Loucy (cell line): Measurements from ENCODE around the gene TECRL.

ENCODE experiments used
- CTCF ChIP-seq: fragments of 200-600 bp; sonication (generic); conservative IDR thresholded peaks from 2 replicates; pipeline ENCODE4 v1.5.1; 2014; ENCODE audit warnings: mild to moderate bottlenecking, antibody characterized with exemption, low read length
- EZH2phosphoT487 ChIP-seq: fragments of 200-600 bp; IDR thresholded peaks from 2 replicates; pipeline ENCODE4 v1.6.1; 2018; ENCODE audit warnings: antibody characterized with exemption, mild to moderate bottlenecking, moderate library complexity, borderline replicate concordance

GRCh38 chr4:64399313-64400109 is 9.7 kb downstream of the TECRL start:
- no peak for TF ChIP-seq CTCF
- TF ChIP-seq EZH2phosphoT487, result no peak
